SU-DHL-6 (cell line): ENCODE data around the gene RC3H1.

ENCODE experiments used
- CTCF ChIP-seq: fragments of 200-600 bp; sonication (generic); IDR thresholded peaks from one replicate; pipeline ENCODE4 v1.5.1; 2017; ENCODE audit warnings: antibody characterized with exemption, mild to moderate bottlenecking, low read length, moderate library complexity; ENCODE audit not compliant: insufficient read depth, poor library complexity, severe bottlenecking
- EZH2phosphoT487 ChIP-seq: fragments of 200-600 bp; sonication (generic), shearing (Covaris generic); conservative IDR thresholded peaks from 2 replicates; pipeline ENCODE4 v1.6.1; 2018; ENCODE audit warnings: mild to moderate bottlenecking, antibody characterized with exemption, low read length, moderate library complexity, mixed read lengths

GRCh38 chr1:174039027-174039426 lies 16.9 kb upstream of the RC3H1 start:
- no peak for TF ChIP-seq CTCF
- no peak for TF ChIP-seq EZH2phosphoT487
